IMR-90 (cell line): Measurements from ENCODE around the gene DGKD. TPM values are rescaled to one million over a fixed set of nuclear protein-coding genes. Genes with fewer than 3 reads are reported as not detected.

Experiments
- ATAC-seq: fragments of 200-7000 bp; cut with Tn5 transposase; 2 replicates; pipeline ENCODE4 v1.9.1; 2020; ENCODE audit warnings: low read depth, mild to moderate bottlenecking, moderate library complexity
- BruUV-seq: library from RNA; stranded (reverse); fragments of 400-500 nt; replicated peaks from 2 replicates; lab custom pipeline; 2021; lab: Mats Ljungman, UMichigan
- CTCF ChIA-PET: fragments of 300-600 bp; formaldehyde crosslinking; extraction: SDS; loops from one replicate; lab custom pipeline; 2021; ENCODE audit warnings: antibody characterized with exemption; lab: Yijun Ruan, JAX
- POLR2A ChIA-PET: fragments of 300-600 bp; sonication (Branson Sonifier 250); formaldehyde crosslinking; loops from one replicate; lab custom pipeline; 2022; ENCODE audit warnings: antibody characterized with exemption; ENCODE audit not compliant: unreplicated experiment; lab: Charles Lee
- DNase-seq: peaks from one replicate; pipeline ENCODE4 v3.0.0; 2013
- H2AFZ ChIP-seq: replicated peaks from 2 replicates; pipeline ENCODE3; 2013; ENCODE audit warnings: low read length, mild to moderate bottlenecking; ENCODE audit not compliant: poor library complexity
- H2AK5ac ChIP-seq: 2 replicates; pipeline ENCODE4 v1.6.1; 2013; ENCODE audit warnings: low read depth, low read length, inconsistent platforms
- H2AK9ac ChIP-seq: replicated peaks from 2 replicates; pipeline ENCODE3; 2013; ENCODE audit warnings: mild to moderate bottlenecking, low read depth, low read length, moderate library complexity; ENCODE audit not compliant: poor library complexity
- H2BK120ac ChIP-seq: 2 replicates; pipeline ENCODE4 v1.6.1; 2013; ENCODE audit warnings: low read depth, low read length, inconsistent platforms
- H2BK15ac ChIP-seq: 3 replicates; pipeline ENCODE4 v1.6.1; 2013; ENCODE audit warnings: low read depth, low read length, inconsistent platforms
- H2BK20ac ChIP-seq: 2 replicates; pipeline ENCODE4 v1.6.1; 2013; ENCODE audit warnings: low read depth, mild to moderate bottlenecking, inconsistent platforms, low read length, moderate library complexity
- H2BK5ac ChIP-seq: 2 replicates; pipeline ENCODE4 v1.6.1; 2013; ENCODE audit warnings: mild to moderate bottlenecking, low read depth, low read length, inconsistent platforms; ENCODE audit not compliant: poor library complexity, severe bottlenecking
- H3K14ac ChIP-seq: replicated peaks from 2 replicates; pipeline ENCODE4 v1.6.1; 2013; ENCODE audit warnings: low read depth, low read length, inconsistent platforms
- H3K18ac ChIP-seq: 2 replicates; pipeline ENCODE4 v1.6.1; 2013; ENCODE audit warnings: low read depth, low read length, control low read depth
- H3K23ac ChIP-seq: 2 replicates; pipeline ENCODE4 v1.6.1; 2013; ENCODE audit warnings: low read depth, low read length, inconsistent platforms
- H3K27ac ChIP-seq: 2 replicates; pipeline ENCODE4 v1.5.1; 2013; ENCODE audit warnings: mild to moderate bottlenecking, control low read depth, low read length; ENCODE audit not compliant: insufficient read depth
- H3K27me3 ChIP-seq: 2 replicates; pipeline ENCODE4 v1.6.1; 2013; ENCODE audit warnings: low read length; ENCODE audit not compliant: control insufficient read depth, insufficient read depth
- H3K36me3 ChIP-seq: 2 replicates; pipeline ENCODE4 v1.6.1; 2013; ENCODE audit warnings: low read length, mixed read lengths; ENCODE audit not compliant: control insufficient read depth, insufficient read depth
- H3K4ac ChIP-seq: 2 replicates; pipeline ENCODE4 v1.6.1; 2013; ENCODE audit warnings: low read depth, low read length, inconsistent platforms
- H3K4me1 ChIP-seq: 2 replicates; pipeline ENCODE4 v1.6.1; 2013; ENCODE audit warnings: low read length, mixed read lengths; ENCODE audit not compliant: control insufficient read depth, insufficient read depth
- H3K4me2 ChIP-seq: 2 replicates; pipeline ENCODE4 v1.6.1; 2013; ENCODE audit warnings: low read depth, mild to moderate bottlenecking, control low read depth, low read length, moderate library complexity
- H3K4me3 ChIP-seq: 2 replicates; pipeline ENCODE4 v1.5.1; 2013; ENCODE audit warnings: low read depth, mild to moderate bottlenecking, control low read depth, low read length, moderate library complexity; ENCODE audit not compliant: insufficient read depth
- H3K56ac ChIP-seq: 2 replicates; pipeline ENCODE4 v1.6.1; 2013; ENCODE audit warnings: low read length, inconsistent platforms; ENCODE audit not compliant: insufficient read depth; ENCODE audit errors: extremely low read depth
- H3K79me1 ChIP-seq, 2 experiments: 2 replicates each; pipeline ENCODE4 v1.6.1; 2013; ENCODE audit warnings: low read length in 2 of 2, inconsistent platforms in 1 of 2, low read depth in 1 of 2
- H3K9ac ChIP-seq: 2 replicates; pipeline ENCODE4 v1.6.1; 2013; ENCODE audit warnings: low read depth, low read length, control low read depth
- H3K9me1 ChIP-seq: 2 replicates; pipeline ENCODE4 v1.6.1; 2013; ENCODE audit warnings: low read length, inconsistent platforms; ENCODE audit not compliant: insufficient read depth
- H3K9me3 ChIP-seq: 2 replicates; pipeline ENCODE4 v1.6.1; 2013; ENCODE audit warnings: low read length; ENCODE audit not compliant: control insufficient read depth, insufficient read depth
- H4K20me1 ChIP-seq: 2 replicates; pipeline ENCODE4 v1.6.1; 2013; ENCODE audit warnings: low read length, inconsistent platforms; ENCODE audit not compliant: insufficient read depth
- H4K5ac ChIP-seq: 2 replicates; pipeline ENCODE4 v1.6.1; 2013; ENCODE audit warnings: mild to moderate bottlenecking, low read depth, low read length, control low read depth
- H4K8ac ChIP-seq, 2 experiments: 2 replicates each; pipeline ENCODE4 v1.6.1; 2013; ENCODE audit warnings: low read depth in 2 of 2, low read length in 2 of 2, control low read depth in 1 of 2, inconsistent platforms in 1 of 2
- H4K91ac ChIP-seq: 2 replicates; pipeline ENCODE4 v1.6.1; 2013; ENCODE audit warnings: low read depth, low read length, inconsistent platforms; ENCODE audit not compliant: insufficient read depth
- MAZ ChIP-seq: IDR thresholded peaks from 2 replicates; pipeline ENCODE4 v1.6.1; 2012; ENCODE audit warnings: low read depth, mild to moderate bottlenecking, low read length, improper control_type of control experiment, moderate library complexity, borderline replicate concordance
- MXI1 ChIP-seq: IDR thresholded peaks from 2 replicates; pipeline ENCODE4 v1.6.1; 2012; ENCODE audit warnings: low read depth, mild to moderate bottlenecking, low read length, moderate library complexity, borderline replicate concordance
- NFE2L2 ChIP-seq: fragments of 150-350 bp; IDR thresholded peaks from 2 replicates; pipeline ENCODE4 v1.6.1; 2016; ENCODE audit warnings: low read depth, mild to moderate bottlenecking, low read length
- POLR2A ChIP-seq: IDR thresholded peaks from 2 replicates; pipeline ENCODE4 v1.6.1; 2012; ENCODE audit warnings: mild to moderate bottlenecking, low read depth, low read length
- WGBS, 2 experiments: methylation state at CpG; one replicate each; pipeline versions ENCODE4 v1.1.5 to v1.1.7; 2013; ENCODE audit warnings: missing lambda C conversion rate in 2 of 2; ENCODE audit not compliant: insufficient read length in 1 of 2; ENCODE audit errors: extremely low coverage in 2 of 2; 5-methylcytosine and 5-hydroxymethylcytosine counted together
- dilution Hi-C: fragments of 300-500 bp; cut with HindIII; formaldehyde crosslinking; loops from one replicate; pipeline ENCODE4 v1.14.3; 2018; ENCODE audit warnings: low sequenced_read_pairs; ENCODE audit not compliant: unreplicated experiment
- in situ Hi-C: fragments of 300-500 bp; cut with MboI; formaldehyde crosslinking; loops from 3 replicates; pipeline ENCODE4 v1.14.3; 2019; ENCODE audit warnings: low sequenced_read_pairs, inconsistent platforms, mixed read lengths
- intact Hi-C: fragments of 100-400 bp; cut with micrococcal nuclease; formaldehyde crosslinking; loops from 2 replicates; pipeline ENCODE4 v1.10.0; 2022
- polyA plus RNA-seq, 3 experiments: library from polyadenylated mRNA; depleted of rRNA; stranded (reverse); fragments of >200 nt; gene quantifications; 2 replicates each; pipeline ENCODE4 v1.2.3, GENCODE V29; 2012; ENCODE audit warnings: low replicate concordance in 1 of 3
- total RNA-seq: library from RNA; depleted of rRNA; stranded (reverse); fragments of >200 nt; gene quantifications from 2 replicates; pipeline ENCODE4 v1.2.3, GENCODE V29; 2012
- TF ChIP-seq, protein P1 (sequence below): fragments of 150-350 bp; IDR thresholded peaks from 2 replicates; pipeline ENCODE4 v1.6.1; 2017; ENCODE audit warnings: mild to moderate bottlenecking, antibody characterized with exemption, low read length, low read depth

Gene DGKD
- total and polyA plus RNA-seq, 2 of the 4 experiments (the other 2 are of a cell fraction), result 6.5 to 10.1 TPM

DNA sequence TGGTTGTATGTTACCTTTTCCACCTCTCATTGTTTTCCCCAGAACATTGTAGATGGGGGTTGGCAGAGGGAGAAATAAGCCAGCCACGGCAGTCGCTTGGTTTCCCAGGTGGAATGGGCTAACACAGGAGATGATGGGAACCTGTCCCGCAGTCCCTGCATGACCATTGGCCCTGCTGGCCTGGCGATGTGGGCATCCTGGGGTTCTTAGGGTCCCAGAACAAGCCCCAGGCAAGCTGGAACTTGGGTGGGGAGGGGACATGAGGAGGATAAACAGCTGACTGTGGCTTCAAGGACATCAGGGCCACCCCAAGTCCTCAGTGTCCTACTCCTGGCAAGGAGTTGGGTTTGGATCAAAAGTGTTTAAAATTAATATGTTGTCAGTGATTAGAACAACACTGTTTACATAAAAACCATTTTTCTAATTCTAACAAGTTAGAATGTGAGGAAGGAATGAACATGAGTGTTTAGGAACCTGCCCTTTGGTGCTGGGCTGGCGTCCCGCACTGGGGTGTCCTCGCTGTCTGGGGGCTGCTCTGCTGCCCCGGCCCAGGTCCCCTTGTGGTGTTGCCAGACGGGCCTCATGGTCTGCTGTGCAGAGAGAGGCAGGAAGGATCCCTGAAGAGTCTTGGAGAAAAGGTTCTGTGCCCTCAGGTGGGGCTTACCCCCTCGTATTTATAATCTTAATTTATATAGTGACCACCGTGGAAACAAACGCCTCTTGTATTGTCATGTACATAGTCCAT lies 117.2 kb downstream of the DGKD start:
- dilution Hi-C loops, result no loop called here
- H3K23ac ChIP-seq, result no peak overlapping the region
- H4K91ac ChIP-seq, result no peak overlapping the region
- no peaks in the 10 kb centered on the region for H3K9me3 ChIP-seq
- H3K9ac ChIP-seq, result no peak overlapping the region
- BruUV-seq, result no TSS peak
- no peak overlapping the region for H4K5ac ChIP-seq
- no peak overlapping the region for H3K4me3 ChIP-seq
- H3K4ac ChIP-seq, result no peak overlapping the region
- H3K56ac ChIP-seq, result no peak overlapping the region
- H3K27ac ChIP-seq, result no peak overlapping the region
- H2BK120ac ChIP-seq, result no peak overlapping the region
- H2AK5ac ChIP-seq, result no peak overlapping the region
- no peak overlapping the region for H2AFZ ChIP-seq
- H2BK5ac ChIP-seq, result no peak overlapping the region
- ATAC-seq, result no peak
- no peak overlapping the region for H2AK9ac ChIP-seq
- H3K4me1 ChIP-seq, result peaks cover 5% of the 10 kb centered on the region
- in situ Hi-C loops, result loop anchor here (25.0 kb wide), 1 partner anchor 366 kb away; no protein-coding TSS in a partner anchor
- ChIA-PET CTCF (no interaction called here), POLR2A (no interaction called here)
- no CpG with 5 or more reads among the region's 12 CpGs for WGBS, 2 experiments
- peaks cover 2% of the 10 kb centered on the region; the same call in 1 of the 2 replicates for H3K9me1 ChIP-seq
- peaks cover 36% of the 10 kb centered on the region for H3K36me3 ChIP-seq
- TF ChIP-seq MAZ (no peak), NFE2L2 (no peak), POLR2A (no peak), MXI1 (no peak)
- TF ChIP-seq, protein P1, sequence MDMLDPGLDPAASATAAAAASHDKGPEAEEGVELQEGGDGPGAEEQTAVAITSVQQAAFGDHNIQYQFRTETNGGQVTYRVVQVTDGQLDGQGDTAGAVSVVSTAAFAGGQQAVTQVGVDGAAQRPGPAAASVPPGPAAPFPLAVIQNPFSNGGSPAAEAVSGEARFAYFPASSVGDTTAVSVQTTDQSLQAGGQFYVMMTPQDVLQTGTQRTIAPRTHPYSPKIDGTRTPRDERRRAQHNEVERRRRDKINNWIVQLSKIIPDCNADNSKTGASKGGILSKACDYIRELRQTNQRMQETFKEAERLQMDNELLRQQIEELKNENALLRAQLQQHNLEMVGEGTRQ, result no peak
- no peaks in the 10 kb centered on the region for H4K20me1 ChIP-seq
- H3K4me2 ChIP-seq, result no peak overlapping the region
- H2BK15ac ChIP-seq, result no peak overlapping the region
- DNase-seq, result no peak
- intact Hi-C loops, result no loop called here
- H3K18ac ChIP-seq, result no peak overlapping the region
- H4K8ac ChIP-seq, result no peak overlapping the region
- H2BK20ac ChIP-seq, result no peak overlapping the region
- H3K27me3 ChIP-seq, result no peaks in the 10 kb centered on the region
- no peak overlapping the region for H3K14ac ChIP-seq
- no peaks in the 10 kb centered on the region; a peak in 1 of 4 replicates for H3K79me1 ChIP-seq
